CD14-positive monocyte (primary cell): Measurements from ENCODE around the gene GOPC. TPM values are rescaled to one million over a fixed set of nuclear protein-coding genes. Genes with fewer than 3 reads are reported as not detected.

ENCODE experiments used
- DNase-seq, 3 donors: peaks; one replicate each; pipeline ENCODE4 v3.0.0-alpha.2; 2011 to 2022
- H2AFZ ChIP-seq: 2 replicates; pipeline ENCODE4 v1.6.0; 2012; ENCODE audit warnings: mild to moderate bottlenecking, low read depth, low read length, inconsistent platforms; ENCODE audit not compliant: insufficient read depth, poor library complexity, severe bottlenecking
- H3K27ac ChIP-seq, 2 donors: 1 replicate in 1 of 2; 2 replicates in 1 of 2; pipeline ENCODE4 v1.5.1; 2012 to 2013; ENCODE audit warnings: low read length in 2 of 2, control low read depth in 1 of 2, inconsistent platforms in 1 of 2, low read depth in 1 of 2, mild to moderate bottlenecking in 1 of 2
- H3K27me3 ChIP-seq, 2 donors: one replicate each; pipeline versions ENCODE4 v1.6.0 to v1.6.1; 2011 to 2013; ENCODE audit warnings: low read length in 2 of 2; ENCODE audit not compliant: control insufficient read depth in 2 of 2, insufficient read depth in 2 of 2
- H3K36me3 ChIP-seq, 2 donors: replicated peaks in 1 of 2; 1 replicate in 1 of 2; 2 replicates in 1 of 2; pipeline versions ENCODE4 v1.5.1 to v1.6.1; 2012 to 2013; ENCODE audit warnings: low read length in 2 of 2, control low read depth in 1 of 2, inconsistent platforms in 1 of 2, mild to moderate bottlenecking in 1 of 2; ENCODE audit not compliant: insufficient read depth in 2 of 2, control insufficient read depth in 1 of 2
- H3K4me1 ChIP-seq, 2 donors: 1 replicate in 1 of 2; 2 replicates in 1 of 2; pipeline versions ENCODE4 v1.5.1 to v1.6.1; 2012 to 2013; ENCODE audit warnings: low read length in 2 of 2, control low read depth in 1 of 2, inconsistent platforms in 1 of 2, mild to moderate bottlenecking in 1 of 2, moderate library complexity in 1 of 2; ENCODE audit not compliant: insufficient read depth in 2 of 2, control insufficient read depth in 1 of 2
- H3K4me2 ChIP-seq: replicated peaks from 2 replicates; pipeline ENCODE3; 2012; ENCODE audit warnings: low read length, moderate library complexity, mild to moderate bottlenecking; ENCODE audit not compliant: poor library complexity, severe bottlenecking; ENCODE audit errors: extremely low read depth
- H3K4me3 ChIP-seq, 3 experiments: fragments of 200-600 bp in 1 of 3; sonication (generic) in 1 of 3; replicated peaks in 1 of 3; 1 replicate in 2 of 3; 2 replicates in 1 of 3; pipeline ENCODE4 v1.5.1; 2011 to 2013; ENCODE audit warnings: low read length in 3 of 3, mild to moderate bottlenecking in 3 of 3, control low read depth in 2 of 3, low read depth in 2 of 3, inconsistent platforms in 1 of 3, moderate library complexity in 1 of 3
- H3K79me2 ChIP-seq: 2 replicates; pipeline ENCODE4 v1.6.0; 2012; ENCODE audit warnings: mild to moderate bottlenecking, control low read depth, inconsistent platforms, low read length, moderate library complexity; ENCODE audit not compliant: insufficient read depth
- H3K9ac ChIP-seq: 2 replicates; pipeline ENCODE4 v1.6.0; 2017; ENCODE audit warnings: low read length, mild to moderate bottlenecking; ENCODE audit not compliant: insufficient read depth, poor library complexity, severe bottlenecking
- H3K9me3 ChIP-seq, 2 donors: replicated peaks in 1 of 2; 1 replicate in 1 of 2; 2 replicates in 1 of 2; pipeline versions ENCODE4 v1.5.1 to v1.6.1; 2012 to 2013; ENCODE audit warnings: low read length in 2 of 2, control low read depth in 1 of 2; ENCODE audit not compliant: control insufficient read depth in 1 of 2, insufficient read depth in 1 of 2
- H4K20me1 ChIP-seq: 2 replicates; pipeline ENCODE4 v1.6.0; 2012; ENCODE audit warnings: mild to moderate bottlenecking, low read length, control low read depth, moderate library complexity; ENCODE audit not compliant: insufficient read depth
- H3K27ac Mint-ChIP-seq, 7 donors: one replicate each; pipeline ENCODE4 v1.8.0; 2020; ENCODE audit warnings: mild to moderate bottlenecking in 7 of 7, mixed read lengths in 7 of 7, moderate library complexity in 6 of 7, inconsistent platforms in 2 of 7
- H3K27me3 Mint-ChIP-seq, 3 donors: one replicate each; pipeline ENCODE4 v1.8.0; 2021 to 2022; ENCODE audit warnings: low read depth in 3 of 3, mild to moderate bottlenecking in 3 of 3, mixed read lengths in 3 of 3, moderate library complexity in 3 of 3, inconsistent platforms in 1 of 3
- H3K36me3 Mint-ChIP-seq, 2 donors: one replicate each; pipeline ENCODE4 v1.8.0; 2020; ENCODE audit warnings: mixed read lengths in 2 of 2, inconsistent platforms in 1 of 2, mild to moderate bottlenecking in 1 of 2
- H3K4me1 Mint-ChIP-seq: one replicate; pipeline ENCODE4 v1.8.0; 2020; ENCODE audit warnings: mild to moderate bottlenecking, mixed read lengths
- H3K4me3 Mint-ChIP-seq, 2 donors: one replicate each; pipeline ENCODE4 v1.8.0; 2020; ENCODE audit warnings: mild to moderate bottlenecking in 2 of 2, mixed read lengths in 2 of 2, moderate library complexity in 1 of 2
- H3K9me3 Mint-ChIP-seq, 7 donors: one replicate each; pipeline ENCODE4 v1.8.0; 2020 to 2022; ENCODE audit warnings: mixed read lengths in 7 of 7, mild to moderate bottlenecking in 6 of 7, moderate library complexity in 6 of 7, inconsistent platforms in 2 of 7
- WGBS: methylation state at CpG from one replicate; pipeline ENCODE4 v1.1.5; 2013; ENCODE audit warnings: missing lambda C conversion rate; ENCODE audit not compliant: insufficient coverage; 5-methylcytosine and 5-hydroxymethylcytosine counted together
- intact Hi-C, 2 donors: fragments of 100-400 bp; cut with micrococcal nuclease; formaldehyde crosslinking; loops; one replicate each; pipeline versions ENCODE4 v1.15.0 to v1.15.1; 2023
- polyA plus RNA-seq, 3 donors: library from polyadenylated mRNA; depleted of rRNA in 1 of 3; unstranded in 2 of 3; stranded (reverse) in 1 of 3; fragments of 300-500 nt in 2 of 3; fragments of >200 nt in 1 of 3; fragmentation: Illumina TruSeq in 2 of 3; gene quantifications; 1 replicate in 2 of 3; 2 replicates in 1 of 3; pipeline ENCODE4 v1.2.3, GENCODE V29; 2012 to 2021
- TF ChIP-seq, protein P1 (sequence below): fragments of 200-600 bp; IDR thresholded peaks from one replicate; pipeline ENCODE4 v1.8.0; 2022; ENCODE audit warnings: antibody characterized with exemption, mild to moderate bottlenecking

The GOPC gene
- polyA plus RNA-seq, 3 donors, result 2.7 to 8.0 (median 5.2) TPM

DNA sequence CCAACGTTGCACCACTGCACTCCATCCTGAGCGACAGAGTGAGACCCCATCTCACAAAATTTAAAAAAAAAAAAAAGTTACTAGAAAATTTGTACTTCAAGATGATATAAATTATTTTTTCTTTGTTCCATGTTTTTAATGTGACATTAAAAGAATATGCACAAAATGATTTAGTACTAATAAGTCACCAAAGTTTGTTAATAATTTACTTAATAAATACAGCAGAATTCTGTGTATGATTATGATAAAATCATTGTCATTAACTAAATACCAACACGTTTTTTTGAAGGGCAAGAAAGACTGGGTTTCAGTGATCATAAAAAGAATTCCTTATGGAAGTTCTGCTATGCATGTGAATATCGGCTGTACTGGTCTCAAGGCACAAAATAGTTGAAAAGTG, 28.1 kb downstream of the GOPC start:
- Histone ChIP-seq H3K9ac (no peak overlapping the region), H3K27ac (no peak overlapping the region), H3K9me3 (no peaks in the 10 kb centered on the region), H3K4me3 (no peak overlapping the region), H4K20me1 (peaks cover under 1% of the 10 kb centered on the region), H3K79me2 (no peaks in the 10 kb centered on the region), H3K4me2 (no peak overlapping the region), H3K27me3 (no peaks in the 10 kb centered on the region), H3K36me3 (peaks cover 62 to 94% of the 10 kb centered on the region in 2 donors), H2AFZ (no peak overlapping the region), H3K4me1 (no peaks in the 10 kb centered on the region)
- Mint-ChIP-seq H3K4me1 (no peaks in the 10 kb centered on the region), H3K27me3 (peaks cover 0 to 1% (median 0%) of the 10 kb centered on the region in 3 donors), H3K9me3 (no peaks in the 10 kb centered on the region), H3K36me3 (peaks cover 44 to 61% of the 10 kb centered on the region in 2 donors), H3K27ac (no peak overlapping the region), H3K4me3 (no peak overlapping the region)
- WGBS, result 100% methylated on average over 1 of the region's 4 CpGs
- DNase-seq, result no peak
- TF ChIP-seq, protein P1, sequence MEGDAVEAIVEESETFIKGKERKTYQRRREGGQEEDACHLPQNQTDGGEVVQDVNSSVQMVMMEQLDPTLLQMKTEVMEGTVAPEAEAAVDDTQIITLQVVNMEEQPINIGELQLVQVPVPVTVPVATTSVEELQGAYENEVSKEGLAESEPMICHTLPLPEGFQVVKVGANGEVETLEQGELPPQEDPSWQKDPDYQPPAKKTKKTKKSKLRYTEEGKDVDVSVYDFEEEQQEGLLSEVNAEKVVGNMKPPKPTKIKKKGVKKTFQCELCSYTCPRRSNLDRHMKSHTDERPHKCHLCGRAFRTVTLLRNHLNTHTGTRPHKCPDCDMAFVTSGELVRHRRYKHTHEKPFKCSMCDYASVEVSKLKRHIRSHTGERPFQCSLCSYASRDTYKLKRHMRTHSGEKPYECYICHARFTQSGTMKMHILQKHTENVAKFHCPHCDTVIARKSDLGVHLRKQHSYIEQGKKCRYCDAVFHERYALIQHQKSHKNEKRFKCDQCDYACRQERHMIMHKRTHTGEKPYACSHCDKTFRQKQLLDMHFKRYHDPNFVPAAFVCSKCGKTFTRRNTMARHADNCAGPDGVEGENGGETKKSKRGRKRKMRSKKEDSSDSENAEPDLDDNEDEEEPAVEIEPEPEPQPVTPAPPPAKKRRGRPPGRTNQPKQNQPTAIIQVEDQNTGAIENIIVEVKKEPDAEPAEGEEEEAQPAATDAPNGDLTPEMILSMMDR, result no peak
- intact Hi-C loops, result no loop called here

DNA sequence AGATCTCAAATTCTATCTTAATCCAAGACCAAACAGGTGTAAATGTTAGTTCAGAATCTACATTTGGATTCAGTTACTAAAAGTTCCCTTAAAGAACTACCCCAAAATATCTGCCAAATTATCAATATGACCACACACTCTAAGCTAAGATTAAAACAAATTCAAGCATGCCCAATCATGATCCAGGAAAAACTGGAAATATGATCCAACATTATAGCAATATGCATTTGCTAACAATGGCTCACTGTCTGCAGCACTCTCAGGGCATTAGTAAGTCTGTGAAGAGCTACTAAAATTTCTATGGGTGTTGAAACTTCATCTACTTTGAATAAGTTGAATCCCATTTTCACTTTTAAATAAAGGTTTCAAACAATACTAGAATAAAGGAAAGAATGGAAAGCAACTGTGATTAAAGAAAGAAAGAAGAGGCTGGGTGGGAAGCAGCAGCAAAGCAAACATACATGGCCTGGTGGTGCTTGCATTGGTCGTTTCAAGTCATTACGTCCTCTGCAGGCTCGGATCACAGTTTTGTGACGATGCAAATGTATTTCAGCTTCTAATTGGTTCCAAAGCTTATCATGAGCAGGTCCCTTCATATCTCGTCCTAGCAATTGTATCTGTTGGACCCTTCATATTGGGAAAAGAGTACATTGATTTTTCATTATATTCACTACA, 29.2 kb downstream of the GOPC start:
- H3K9ac ChIP-seq, result no peak overlapping the region
- TF ChIP-seq, protein P1, result no peak
- H3K4me2 ChIP-seq, result no peak overlapping the region
- Mint-ChIP-seq H3K4me3 (no peak overlapping the region), H3K4me1 (no peaks in the 10 kb centered on the region), H3K27me3 (peaks cover 0 to 1% (median 0%) of the 10 kb centered on the region in 3 donors), H3K9me3 (no peaks in the 10 kb centered on the region), H3K27ac (no peak overlapping the region), H3K36me3 (peaks cover 50 to 66% of the 10 kb centered on the region in 2 donors)
- no peak overlapping the region for H2AFZ ChIP-seq
- no peak overlapping the region for H3K27ac ChIP-seq
- peaks cover 68 to 96% of the 10 kb centered on the region in 2 donors for H3K36me3 ChIP-seq
- H4K20me1 ChIP-seq, result no peaks in the 10 kb centered on the region
- H3K27me3 ChIP-seq, result no peaks in the 10 kb centered on the region
- no peak overlapping the region for H3K4me3 ChIP-seq
- 100% methylated on average over 2 of the region's 5 CpGs for WGBS
- H3K79me2 ChIP-seq, result no peaks in the 10 kb centered on the region
- DNase-seq, result no peak
- no peaks in the 10 kb centered on the region for H3K4me1 ChIP-seq
- intact Hi-C loops, result no loop called here
- no peaks in the 10 kb centered on the region for H3K9me3 ChIP-seq
